ENCODE results near the gene MOSMO. TPM values are rescaled to one million over a fixed set of nuclear protein-coding genes. Genes with fewer than 3 reads are reported as not detected.

Gene MOSMO
- total and polyA plus RNA-seq, 2 donors (not counting 3 experiments of a cell fraction or from before 2014, with no cell fraction given): 15.9 to 22.0 TPM

DNA sequence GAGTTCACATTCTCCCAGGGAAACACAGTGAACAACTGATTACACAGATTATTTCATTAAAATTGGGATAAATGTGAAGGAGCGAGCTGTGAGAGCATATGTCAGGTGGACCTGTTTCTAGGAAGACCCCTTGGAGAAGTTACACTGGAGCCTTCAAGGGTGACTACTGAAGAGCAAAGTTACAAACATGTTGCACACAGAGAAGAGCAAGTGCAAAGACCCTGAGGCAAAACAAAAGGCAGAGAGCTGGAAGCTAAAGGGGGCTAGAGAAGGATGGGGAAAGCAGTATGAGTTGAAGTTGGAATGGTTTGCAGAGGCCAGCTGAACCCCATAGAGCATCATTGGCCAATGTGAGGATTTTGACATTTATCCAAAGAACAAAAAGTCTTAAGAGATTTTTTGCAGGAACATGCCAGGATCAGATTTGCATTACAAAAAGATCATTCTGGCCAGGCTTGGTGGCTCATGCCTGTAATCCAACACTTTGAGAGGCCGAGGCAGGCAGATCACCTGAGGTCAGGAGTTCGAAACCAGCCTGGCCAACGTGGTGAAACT, 21.1 kb upstream of the MOSMO start:
- H3K9me3 ChIP-seq (replicated peaks; ENCODE audit: control insufficient read depth, insufficient read depth, low read length): no peaks in the 10 kb centered on the region
- ChIA-PET POLR2A (no interaction called here), CTCF (interaction anchor here (1.1 to 1.7 kb wide), 4 partner anchors 12 to 202 kb away, joined by 3 to 8 read pairs (median 6); no protein-coding TSS in a partner anchor)
- TF ChIP-seq POLR2AphosphoS5 (IDR thresholded peaks at IDR 0.05; ENCODE audit: insufficient read depth, low read depth, low read length) (no peak), JUN (IDR thresholded peaks at IDR 0.05; ENCODE audit: borderline replicate concordance, insufficient read depth, insufficient read length, low read depth) (no peak), MYC (IDR thresholded peaks at IDR 0.05; ENCODE audit: low read depth, low read length) (no peak), FOS (IDR thresholded peaks at IDR 0.05; ENCODE audit: borderline replicate concordance, insufficient read depth, low read length) (no peak), EZH2 (IDR thresholded peaks at IDR 0.05; ENCODE audit: borderline replicate concordance, low read depth, low read length, severe bottlenecking) (no peak), GATA2 (IDR thresholded peaks at IDR 0.05; ENCODE audit: insufficient read depth, insufficient read length, low read depth, low read length) (no peak), POLR2A (IDR thresholded peaks at IDR 0.05; ENCODE audit: low read depth, low read length) (no peak)
- TF ChIP-seq, protein P1, sequence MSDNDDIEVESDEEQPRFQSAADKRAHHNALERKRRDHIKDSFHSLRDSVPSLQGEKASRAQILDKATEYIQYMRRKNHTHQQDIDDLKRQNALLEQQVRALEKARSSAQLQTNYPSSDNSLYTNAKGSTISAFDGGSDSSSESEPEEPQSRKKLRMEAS (IDR thresholded peaks at IDR 0.05; ENCODE audit: insufficient read depth, insufficient read length): no peak
- TF ChIP-seq, protein P2, sequence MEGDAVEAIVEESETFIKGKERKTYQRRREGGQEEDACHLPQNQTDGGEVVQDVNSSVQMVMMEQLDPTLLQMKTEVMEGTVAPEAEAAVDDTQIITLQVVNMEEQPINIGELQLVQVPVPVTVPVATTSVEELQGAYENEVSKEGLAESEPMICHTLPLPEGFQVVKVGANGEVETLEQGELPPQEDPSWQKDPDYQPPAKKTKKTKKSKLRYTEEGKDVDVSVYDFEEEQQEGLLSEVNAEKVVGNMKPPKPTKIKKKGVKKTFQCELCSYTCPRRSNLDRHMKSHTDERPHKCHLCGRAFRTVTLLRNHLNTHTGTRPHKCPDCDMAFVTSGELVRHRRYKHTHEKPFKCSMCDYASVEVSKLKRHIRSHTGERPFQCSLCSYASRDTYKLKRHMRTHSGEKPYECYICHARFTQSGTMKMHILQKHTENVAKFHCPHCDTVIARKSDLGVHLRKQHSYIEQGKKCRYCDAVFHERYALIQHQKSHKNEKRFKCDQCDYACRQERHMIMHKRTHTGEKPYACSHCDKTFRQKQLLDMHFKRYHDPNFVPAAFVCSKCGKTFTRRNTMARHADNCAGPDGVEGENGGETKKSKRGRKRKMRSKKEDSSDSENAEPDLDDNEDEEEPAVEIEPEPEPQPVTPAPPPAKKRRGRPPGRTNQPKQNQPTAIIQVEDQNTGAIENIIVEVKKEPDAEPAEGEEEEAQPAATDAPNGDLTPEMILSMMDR (IDR thresholded peaks at IDR 0.05; ENCODE audit: extremely low read depth in 1 of 2, insufficient read depth in 1 of 2, low read depth in 1 of 2, low read length in 2 of 2): no peak
- H3K4me3 ChIP-seq (replicated peaks in 1 of 3; ENCODE audit: insufficient read depth in 1 of 3, low read depth in 1 of 3, low read length in 3 of 3): no peak overlapping the region
- H3K27ac ChIP-seq (ENCODE audit: insufficient read depth, low read depth, low read length): no peak overlapping the region
- H3K27me3 ChIP-seq (ENCODE audit: control insufficient read depth in 2 of 2, insufficient read depth in 2 of 2, low read length in 2 of 2): no peaks in the 10 kb centered on the region
- H3K36me3 ChIP-seq (ENCODE audit: control insufficient read depth in 2 of 2, extremely low read depth in 1 of 2, insufficient read depth in 2 of 2, low read length in 2 of 2): peaks cover 4 to 9% of the 10 kb centered on the region in 2 experiments
- no peak for FAIRE-seq
- dilution Hi-C loops (cut with MboI; ENCODE audit: extremely low pct_ligation_motif_present, low sequenced_read_pairs): no loop called here
- no peak overlapping the region for H2AFZ ChIP-seq (ENCODE audit: low read depth, low read length)
- no peak overlapping the region for H3K4me2 ChIP-seq (ENCODE audit: insufficient read depth, low read length)
- no peak overlapping the region for H3K9ac ChIP-seq (replicated peaks; ENCODE audit: extremely low read depth, insufficient read depth, low read length)
- no peak for DNase-seq (ENCODE audit: low read depth, low spot score)
- BruUV-seq (replicated peaks): no TSS peak
- no peaks in the 10 kb centered on the region for H4K20me1 ChIP-seq (replicated peaks; ENCODE audit: control insufficient read depth, extremely low read depth, insufficient read depth, low read length)
- intact Hi-C loops (cut with micrococcal nuclease): no loop called here
- no peaks in the 10 kb centered on the region for H3K4me1 ChIP-seq (ENCODE audit: control insufficient read depth, extremely low read depth, insufficient read depth, low read length)
- no peaks in the 10 kb centered on the region for H3K9me1 ChIP-seq (replicated peaks; ENCODE audit: control insufficient read depth, extremely low read depth, insufficient read depth, low read length)
- no peaks in the 10 kb centered on the region for H3K79me2 ChIP-seq (ENCODE audit: control insufficient read depth, insufficient read depth, low read length)

Measured in endothelial cell of umbilical vein (primary cell).